Measurements from ENCODE around the gene CNNM3.

The CNNM3 gene

DNA sequence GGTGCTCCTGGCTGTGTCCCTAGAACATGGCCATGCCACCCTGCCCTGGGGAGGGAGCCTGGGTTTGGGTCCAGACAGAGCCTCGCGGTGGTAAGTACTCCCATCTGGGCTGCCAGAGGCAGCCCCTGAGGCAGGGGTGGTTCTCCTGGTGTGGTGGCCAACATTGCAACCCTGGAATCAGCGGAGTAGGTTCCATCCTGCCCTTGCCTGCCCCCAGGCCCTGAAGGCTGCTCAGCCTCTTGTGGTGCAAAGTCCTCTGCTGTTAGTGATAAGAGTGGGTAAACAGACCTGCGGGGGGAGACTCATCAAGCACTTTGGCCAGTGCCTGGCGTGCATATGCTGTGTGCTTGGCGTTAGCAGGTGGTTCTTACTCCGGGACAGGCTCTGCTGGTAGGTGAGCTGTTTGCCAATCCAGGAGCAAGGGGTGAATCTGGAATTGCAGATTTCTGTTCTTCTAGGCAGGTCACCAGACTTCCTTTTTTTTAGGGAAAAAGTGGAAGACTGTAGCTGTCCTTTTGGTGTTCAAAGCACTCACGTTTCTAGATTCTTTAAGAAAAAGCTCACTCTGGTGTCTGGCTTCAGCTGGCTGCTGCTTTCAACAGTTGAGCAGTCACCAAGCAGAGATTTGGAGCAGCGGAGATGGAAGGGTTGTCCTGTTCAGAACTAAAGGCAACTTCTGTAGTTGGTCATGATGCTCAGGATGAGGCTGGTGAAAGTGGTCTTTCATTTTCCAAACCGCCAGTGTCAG lies 3.2 kb downstream of the CNNM3 start:
- no peak for DNase-seq (ENCODE audit: low read depth in 2 of 2)

DNA sequence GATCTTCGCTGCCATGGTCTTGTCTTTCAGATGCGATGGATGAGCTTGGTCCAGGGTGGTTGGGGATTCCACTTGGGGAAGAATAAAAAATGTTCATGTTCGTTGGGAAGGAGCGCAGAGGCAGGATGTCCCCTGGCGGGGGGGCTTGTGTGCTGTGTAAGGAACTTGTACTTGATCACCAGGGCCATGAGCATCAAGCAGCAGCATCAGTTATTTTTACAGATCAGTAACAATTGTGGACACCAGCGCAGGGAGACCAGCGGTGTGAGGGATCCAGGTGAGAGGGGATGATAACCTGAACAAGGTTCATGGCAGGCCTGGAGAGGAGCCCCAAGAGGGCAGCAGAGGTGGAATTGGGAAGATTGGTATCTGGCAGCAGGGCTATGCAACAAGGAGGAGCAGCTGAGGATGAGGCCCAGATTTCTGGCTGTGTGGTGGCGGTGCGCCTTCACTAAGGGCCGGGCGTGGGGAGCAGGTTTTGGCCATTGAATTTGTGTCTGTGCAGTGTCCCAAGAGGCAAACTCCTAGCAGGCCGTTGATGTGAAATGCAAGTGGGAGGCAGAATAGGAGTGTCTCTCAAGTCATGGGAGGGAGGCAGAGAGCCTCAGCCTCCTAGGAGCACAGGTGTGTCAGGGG lies 3.9 kb downstream of the CNNM3 start:
- DNase-seq (ENCODE audit: low read depth in 2 of 2) = no peak

DNA sequence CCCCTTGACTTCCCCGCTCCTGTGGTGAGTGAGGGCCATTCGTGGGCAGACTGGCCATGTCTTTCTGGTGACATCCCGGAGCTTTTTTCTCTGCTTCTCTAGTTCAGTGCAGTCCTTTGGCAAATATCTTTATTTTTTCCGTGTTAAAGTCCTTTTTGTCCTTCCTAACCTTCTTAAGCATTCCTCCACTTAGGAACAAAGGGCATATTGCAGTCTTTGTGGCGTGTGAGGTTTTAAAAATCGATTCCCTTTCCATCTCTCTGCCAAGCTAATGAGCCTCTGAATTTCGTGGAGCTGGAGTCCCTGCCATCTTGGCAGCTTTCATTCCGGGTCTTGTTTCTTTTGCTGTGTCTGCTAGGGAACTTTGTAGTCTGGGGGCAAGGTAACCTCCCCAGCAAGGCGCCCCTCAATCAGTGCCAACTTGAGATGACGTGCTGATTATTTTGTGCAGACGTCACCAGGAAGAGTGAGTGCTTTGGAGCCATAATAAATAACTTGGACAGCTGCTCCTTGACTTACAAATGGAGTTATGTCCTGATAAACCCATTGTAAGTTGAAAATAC lies 5.1 kb downstream of the CNNM3 start:
- DNase-seq (ENCODE audit: low read depth in 2 of 2) = no peak

DNA sequence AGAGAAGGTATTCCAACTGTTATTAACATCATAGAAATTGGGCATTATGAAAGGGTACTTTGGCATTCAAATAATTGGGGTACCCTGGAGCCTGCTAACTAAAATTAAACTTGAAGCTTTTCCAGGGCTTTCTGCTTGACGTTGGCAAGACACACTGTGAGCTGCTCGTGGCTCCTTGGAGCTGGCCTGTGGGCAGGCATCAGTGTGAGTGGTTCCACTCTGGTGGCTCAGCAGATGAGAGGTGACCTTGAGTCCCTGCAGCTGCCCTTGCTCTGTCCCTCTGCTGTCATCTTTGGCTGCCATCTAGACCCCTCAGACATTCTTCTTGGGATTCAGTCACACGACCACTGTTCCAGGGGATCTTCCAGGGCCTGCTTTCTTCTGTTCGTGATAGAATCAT lies 6.7 kb downstream of the CNNM3 start:
- DNase-seq (ENCODE audit: low read depth in 2 of 2) = no peak

DNA sequence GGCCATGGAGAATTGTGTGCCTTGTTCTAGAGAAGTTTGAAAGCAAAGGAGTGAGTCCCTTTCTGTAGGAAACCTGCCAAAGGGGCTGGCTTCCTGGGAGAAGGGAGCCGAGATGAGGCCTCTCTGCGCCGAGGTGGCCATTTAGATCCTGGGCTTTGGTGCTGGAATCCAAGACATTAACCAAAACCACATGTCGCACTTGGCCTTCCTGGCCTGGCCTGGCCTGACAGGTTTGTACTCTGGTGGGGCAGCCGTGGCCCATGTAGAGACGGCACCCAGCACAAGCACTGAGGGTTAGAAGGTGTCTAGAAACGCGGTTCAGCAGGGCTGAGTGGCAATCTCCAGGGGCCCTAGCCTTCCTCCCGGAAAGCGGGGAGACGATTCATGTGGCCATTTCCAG lies 7.1 kb downstream of the CNNM3 start:
- no peak for DNase-seq (ENCODE audit: low read depth in 2 of 2)

DNA sequence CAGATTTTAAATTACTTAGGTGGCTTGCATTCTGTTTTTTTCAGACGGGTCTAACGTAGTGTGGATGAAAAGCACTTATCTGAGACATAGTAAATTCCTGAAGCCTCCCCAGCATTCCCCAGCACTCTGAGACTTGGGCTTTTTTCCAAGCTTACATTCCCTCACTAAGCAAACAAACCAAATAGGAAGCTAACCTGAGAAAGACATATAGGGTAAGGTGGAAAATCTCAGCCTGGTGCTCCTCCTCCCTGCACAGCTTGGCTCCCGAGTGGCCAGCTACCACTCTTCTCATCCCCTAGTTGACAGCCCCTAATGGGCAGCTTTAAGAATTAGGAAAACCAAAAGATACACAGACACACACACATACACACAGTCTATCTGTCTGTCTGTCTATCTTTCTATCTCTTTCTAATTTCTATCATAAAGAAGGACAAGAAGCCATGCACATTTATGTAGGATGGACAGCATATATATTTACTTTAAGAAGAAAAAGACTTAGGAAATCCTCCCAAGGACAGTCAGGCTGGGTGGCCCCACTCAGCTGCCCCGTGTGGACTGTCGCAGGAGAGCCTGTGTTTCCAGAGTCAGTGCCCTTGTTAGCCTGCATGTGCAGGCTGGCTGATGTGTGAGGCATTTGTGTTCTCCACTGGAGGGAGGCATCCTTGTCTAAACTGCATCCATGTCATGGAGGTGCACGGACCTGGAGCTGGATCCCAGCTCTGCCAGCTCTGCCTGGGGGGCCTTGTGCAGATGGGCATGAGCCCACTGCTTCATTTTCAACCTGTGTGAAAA lies 8.2 kb downstream of the CNNM3 start:
- DNase-seq (ENCODE audit: low read depth in 2 of 2) = no peak

DNA sequence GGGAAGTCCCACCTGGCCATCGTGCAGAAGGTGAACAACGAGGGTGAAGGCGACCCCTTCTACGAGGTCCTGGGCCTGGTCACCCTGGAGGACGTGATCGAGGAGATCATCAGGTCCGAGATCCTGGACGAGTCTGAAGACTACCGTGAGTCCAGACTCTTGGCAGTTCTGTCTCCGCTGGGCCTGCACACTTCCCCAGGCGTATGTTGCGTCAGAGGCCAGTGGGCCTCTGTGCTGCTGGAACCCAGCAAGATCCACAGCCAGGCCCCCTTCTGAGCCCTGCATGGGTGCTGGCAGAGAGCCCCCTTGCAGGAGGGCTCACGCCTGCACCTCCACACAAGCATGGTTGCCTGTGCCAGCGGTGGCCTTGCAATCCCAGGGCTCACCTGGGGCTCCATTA lies 9.0 kb downstream of the CNNM3 start:
- DNase-seq (ENCODE audit: low read depth in 2 of 2) = no peak

DNA sequence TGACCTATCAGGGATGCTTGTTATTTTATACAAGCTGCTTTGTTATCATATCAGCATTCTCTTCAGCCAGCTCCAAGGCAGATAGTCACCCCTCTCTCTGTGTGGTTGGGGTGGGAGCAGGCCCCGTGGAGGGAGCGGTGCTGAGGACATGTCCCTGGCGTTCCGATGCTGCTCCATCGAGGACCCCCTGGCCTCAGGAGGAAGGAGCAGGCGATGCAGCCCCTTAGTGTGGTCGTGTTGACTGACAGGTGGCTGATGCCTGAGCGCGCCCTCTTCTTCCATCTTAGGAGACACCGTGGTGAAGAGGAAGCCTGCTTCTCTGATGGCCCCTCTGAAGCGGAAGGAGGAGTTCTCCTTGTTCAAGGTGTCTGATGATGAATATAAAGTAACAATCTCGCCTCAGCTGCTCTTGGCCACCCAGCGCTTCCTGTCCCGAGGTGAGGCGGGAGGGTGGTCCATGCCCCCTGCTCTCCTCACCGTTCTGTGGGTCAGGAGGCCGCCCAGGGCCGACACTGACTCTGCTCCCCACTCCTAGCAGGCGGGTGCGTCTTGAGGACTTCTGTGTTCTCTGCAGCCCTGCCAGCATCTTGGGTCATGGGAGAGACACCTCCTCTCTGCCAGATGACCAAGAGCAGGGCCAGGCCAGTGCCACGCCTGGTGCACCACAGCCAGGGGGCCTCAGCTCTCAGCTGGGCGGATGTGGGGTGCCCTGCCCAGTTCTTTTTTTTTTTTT lies 10.6 kb downstream of the CNNM3 start:
- DNase-seq (ENCODE audit: low read depth in 2 of 2) = no peak

DNA sequence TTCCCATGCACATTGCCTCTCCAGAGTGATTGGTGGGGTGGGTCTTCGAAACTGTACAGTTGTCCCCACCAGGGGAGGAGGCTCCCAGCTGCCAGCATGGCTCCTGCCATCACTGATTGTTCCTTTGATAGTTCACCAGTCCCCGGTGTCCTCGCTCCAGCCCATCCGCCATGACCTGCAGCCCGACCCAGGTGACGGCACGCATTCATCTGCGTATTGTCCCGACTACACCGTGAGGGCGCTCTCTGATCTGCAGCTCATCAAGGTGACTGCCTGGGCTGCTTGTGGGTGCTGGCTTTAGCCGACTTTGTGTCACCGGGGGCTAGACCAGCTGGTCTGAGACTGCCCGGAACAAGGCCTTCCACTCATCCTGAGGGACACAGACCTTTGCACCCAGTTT lies 12.4 kb downstream of the CNNM3 start:
- no peak for DNase-seq (ENCODE audit: low read depth in 2 of 2)

DNA sequence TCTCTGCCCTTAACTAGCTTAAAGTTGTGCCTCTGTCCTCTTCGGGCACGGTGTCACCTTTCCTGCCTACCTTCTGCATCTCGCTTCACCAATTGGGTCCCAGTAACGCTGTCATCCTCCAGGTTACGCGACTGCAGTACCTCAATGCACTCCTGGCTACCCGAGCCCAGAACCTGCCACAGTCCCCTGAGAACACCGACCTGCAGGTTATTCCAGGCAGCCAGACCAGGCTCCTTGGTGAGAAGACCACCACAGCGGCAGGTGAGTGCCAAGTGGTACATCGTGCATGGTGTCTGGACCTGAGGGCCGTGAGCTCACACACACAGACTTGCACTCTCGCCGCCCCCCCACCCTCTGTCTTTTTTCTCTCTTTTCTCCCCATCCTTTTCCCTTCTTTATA lies 12.8 kb downstream of the CNNM3 start:
- DNase-seq (ENCODE audit: low read depth in 2 of 2) = no peak

DNA sequence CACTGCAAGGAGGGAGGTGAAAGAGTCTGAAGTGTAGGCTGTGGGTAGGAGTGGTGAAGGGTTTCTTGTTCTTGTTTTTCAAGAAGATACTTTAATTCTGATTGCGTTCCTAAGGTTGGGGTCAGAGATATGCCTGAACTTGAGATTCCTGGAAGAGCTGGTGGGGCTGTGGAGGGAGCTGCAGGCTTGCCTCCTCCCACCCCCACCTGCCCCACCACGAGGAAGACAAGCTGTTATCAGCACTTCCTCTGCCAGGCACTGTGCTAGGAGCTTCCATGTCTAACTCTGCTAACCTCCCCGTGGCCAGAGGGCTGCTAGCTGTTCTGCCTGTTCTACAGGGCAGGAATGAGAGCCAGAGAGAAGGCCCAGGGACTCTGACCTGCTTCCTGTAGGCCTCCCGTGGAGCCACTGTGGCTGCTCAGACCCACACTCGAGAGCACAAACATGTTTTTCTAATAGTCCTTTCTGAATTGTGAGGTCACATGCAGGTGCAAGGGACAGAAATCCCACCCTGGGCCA lies 14.0 kb downstream of the CNNM3 start:
- no peak for DNase-seq (ENCODE audit: low read depth in 2 of 2)

DNA sequence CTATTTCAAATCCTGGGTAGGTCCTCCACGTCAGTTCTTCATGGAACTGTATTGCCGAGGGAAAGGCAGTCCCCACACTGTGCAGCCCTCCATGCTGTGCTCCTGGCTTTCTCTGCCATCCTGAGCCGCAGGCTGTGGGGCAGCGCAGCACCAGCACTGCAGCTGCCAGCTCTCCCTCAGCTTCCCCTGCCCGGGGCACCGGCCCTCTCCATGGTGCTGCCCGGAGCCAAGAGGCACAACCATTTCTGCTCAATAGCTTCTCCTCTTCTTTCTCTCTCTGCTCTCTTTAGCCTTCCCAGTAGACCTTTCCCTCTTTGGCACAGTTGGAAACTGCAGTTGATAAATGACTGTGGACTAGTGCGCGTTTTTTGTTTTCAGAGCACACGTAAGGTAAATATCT lies 15.6 kb downstream of the CNNM3 start:
- no peak for DNase-seq (ENCODE audit: low read depth in 2 of 2)

DNA sequence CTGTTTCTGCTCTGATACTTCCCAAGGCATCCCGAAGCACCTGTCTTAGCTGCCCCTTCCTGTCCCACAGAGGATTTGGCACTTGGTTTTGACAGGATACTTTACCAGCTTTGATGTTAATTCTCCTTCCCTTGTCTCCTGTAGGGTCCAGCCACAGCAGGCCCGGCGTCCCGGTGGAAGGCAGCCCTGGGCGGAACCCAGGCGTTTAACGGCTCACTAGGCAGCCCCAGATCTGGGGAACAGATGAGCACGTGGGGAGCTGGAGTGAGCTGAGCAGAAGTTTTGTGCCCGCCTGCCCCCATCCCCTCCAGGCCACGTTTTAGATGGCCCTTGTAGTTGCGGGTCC lies 16.3 kb downstream of the CNNM3 start:
- no peak for DNase-seq (ENCODE audit: low read depth in 2 of 2)

DNA sequence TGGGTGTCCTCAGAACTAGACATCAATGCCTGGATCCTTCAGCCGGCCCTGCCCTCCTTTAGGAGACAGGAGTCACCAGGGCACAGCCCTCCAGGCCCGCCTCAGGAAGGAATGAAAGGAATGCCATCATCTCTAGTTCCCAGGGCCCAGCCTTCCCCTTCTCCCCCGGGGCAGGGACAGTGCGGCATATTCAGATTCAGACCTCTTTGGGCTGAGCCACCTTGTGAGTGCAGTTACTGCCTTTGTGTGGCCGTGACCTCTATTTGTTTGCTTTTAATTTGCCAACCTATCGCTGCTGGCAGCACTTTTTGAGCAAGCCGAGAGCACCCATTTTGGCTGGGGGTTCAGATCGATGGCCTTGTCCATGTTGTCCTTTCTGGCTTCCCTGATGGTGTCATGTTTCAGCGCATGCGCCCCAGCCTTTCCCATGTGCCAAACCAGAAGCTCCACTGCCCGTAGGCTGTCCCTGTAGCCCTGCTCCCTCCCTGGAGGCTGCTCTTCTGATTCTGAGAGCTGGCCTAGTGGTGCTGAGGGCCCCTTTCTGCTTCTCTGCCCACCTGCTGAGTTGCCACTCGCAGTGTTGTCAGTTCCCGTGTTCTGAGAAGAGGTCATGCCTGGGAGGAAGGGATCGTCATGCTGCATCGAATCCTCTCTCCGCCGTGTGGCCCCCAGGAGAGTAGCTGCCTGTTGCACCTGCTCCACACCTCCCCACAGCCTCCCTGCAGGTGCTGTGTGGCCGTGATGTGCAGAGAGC lies 16.9 kb downstream of the CNNM3 start:
- no peak for DNase-seq (ENCODE audit: low read depth in 2 of 2)

DNA sequence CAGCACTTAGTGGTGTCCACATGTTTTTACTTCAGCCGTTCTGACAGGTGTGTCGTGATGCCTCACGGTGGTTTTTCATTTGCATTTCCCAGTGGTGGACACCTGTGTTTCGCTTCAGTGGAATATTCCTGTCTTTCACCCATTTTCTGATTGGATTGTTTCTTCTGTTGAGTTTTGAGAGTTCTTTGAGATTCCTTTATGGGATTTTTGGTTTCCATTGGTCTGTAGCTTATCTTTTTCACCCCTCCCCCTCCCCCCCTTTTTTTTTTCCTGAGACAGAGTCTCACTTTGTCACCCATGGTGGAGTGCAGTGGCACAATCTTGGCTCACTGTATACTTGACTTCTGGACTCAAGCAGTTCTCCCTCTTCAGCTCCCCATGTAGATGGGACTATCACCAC lies 19.8 kb downstream of the CNNM3 start:
- no peak for DNase-seq (ENCODE audit: low read depth in 2 of 2)

DNA sequence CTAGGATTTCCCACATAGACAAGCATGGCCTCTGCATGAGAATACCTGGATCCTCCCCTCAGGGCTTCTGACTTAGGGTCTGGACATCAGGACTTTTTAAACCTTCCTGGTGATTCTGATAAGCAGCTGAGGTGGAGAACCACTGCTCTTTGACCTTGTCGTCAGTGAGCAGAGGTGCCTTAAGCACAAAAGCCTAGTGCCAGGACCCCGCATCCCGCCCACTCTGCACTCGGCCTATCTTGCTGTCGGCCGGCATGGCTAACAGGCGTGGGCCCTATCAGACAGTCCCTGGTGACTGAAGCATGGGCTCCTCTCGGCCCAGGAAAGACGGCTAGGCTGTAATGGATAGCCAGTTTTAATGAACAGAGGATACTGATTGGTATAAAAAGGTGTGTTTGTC lies 21.5 kb downstream of the CNNM3 start:
- no peak for DNase-seq (ENCODE audit: low read depth in 2 of 2)

DNA sequence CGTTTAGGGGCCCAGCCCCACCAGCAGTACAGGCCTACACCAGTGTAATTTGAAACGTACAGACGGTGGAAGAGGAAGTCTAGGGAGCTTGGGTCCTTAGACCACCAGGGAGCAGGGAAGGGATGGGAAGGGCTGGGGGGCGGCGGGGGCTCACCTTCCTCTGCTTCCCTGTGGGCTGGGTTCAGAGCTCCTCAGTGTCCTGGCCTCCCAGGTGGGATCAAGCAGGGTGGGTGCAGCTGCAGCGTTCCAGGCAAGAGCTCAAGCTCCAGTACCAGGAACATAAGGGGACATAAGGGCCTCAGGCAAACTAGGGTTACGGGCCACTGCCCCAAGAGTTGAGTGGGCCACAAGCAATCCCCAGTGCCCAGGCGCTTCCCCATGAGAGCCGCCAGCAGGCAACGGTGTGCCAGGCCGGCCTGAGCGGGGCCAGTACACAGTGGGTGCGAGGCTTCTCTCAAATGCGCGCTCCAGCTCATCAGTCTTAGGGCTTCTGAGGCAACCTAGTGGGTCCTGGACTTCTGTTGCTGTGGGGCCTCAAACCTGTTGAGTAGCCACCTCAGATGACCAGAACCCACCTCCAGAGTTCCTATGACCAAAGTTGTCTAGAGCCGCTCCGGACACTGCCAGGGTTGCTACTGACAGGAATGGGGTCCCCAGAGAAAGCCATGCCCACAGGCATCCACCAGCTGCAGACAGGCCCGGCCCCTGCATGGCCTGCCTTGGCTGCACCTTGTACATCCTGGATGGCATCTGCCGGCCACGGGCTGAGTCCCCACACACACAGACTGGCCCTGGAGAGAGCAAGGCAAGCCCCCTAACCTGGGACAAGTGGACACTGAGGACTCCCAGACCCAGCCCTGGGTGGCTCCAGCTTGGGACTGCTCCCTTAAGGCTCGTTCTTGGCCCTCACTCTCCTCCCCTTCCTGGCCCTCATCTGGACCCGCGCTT lies 22.6 kb downstream of the CNNM3 start:
- DNase-seq (ENCODE audit: low read depth in 2 of 2) = no peak

DNA sequence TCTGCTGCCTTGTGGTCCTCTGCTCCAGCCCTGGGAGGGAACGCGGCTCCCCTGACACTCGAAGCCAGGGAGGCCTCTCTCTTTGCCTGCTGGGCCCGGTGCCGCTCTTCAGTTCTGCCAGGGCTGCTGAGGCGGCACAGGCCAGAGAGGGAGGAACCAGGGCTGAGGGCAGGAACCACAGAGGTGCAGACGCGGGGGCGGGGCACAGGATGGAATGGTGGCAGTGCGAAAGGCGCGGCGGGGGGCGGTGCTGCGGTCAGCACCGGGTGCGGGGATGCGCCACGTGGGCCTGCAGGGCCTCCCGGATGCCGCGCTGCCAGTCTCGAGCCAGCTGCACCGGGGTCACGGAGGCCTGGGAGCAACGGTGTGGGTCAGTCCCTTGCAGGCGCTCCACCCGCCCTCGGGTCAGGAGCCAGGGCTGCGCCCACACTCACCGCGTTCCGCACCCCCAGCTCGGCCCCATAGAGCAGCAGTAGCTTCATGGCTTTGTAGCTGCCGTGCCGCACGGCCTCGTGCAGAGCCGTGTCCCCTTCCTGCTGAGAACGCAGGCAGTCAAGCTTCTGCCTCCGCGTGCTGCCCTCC lies 23.3 kb downstream of the CNNM3 start:
- DNase-seq (ENCODE audit: low read depth in 2 of 2) = peak; percentile 53 to 69
